ENCODE results near the gene PNMA6E.

The PNMA6E gene

GRCh38 chrX:153433161-153433680, 32.1 kb upstream of the PNMA6E start:
- no peaks in the 10 kb centered on the region for H3K9me3 ChIP-seq (replicated peaks; ENCODE audit: insufficient read depth, low read length)
- no peak overlapping the region for H3K27ac ChIP-seq (ENCODE audit: low read length)
- H3K9ac ChIP-seq (ENCODE audit: low read length): no peak overlapping the region
- TF ChIP-seq, protein P1, sequence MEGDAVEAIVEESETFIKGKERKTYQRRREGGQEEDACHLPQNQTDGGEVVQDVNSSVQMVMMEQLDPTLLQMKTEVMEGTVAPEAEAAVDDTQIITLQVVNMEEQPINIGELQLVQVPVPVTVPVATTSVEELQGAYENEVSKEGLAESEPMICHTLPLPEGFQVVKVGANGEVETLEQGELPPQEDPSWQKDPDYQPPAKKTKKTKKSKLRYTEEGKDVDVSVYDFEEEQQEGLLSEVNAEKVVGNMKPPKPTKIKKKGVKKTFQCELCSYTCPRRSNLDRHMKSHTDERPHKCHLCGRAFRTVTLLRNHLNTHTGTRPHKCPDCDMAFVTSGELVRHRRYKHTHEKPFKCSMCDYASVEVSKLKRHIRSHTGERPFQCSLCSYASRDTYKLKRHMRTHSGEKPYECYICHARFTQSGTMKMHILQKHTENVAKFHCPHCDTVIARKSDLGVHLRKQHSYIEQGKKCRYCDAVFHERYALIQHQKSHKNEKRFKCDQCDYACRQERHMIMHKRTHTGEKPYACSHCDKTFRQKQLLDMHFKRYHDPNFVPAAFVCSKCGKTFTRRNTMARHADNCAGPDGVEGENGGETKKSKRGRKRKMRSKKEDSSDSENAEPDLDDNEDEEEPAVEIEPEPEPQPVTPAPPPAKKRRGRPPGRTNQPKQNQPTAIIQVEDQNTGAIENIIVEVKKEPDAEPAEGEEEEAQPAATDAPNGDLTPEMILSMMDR (IDR thresholded peaks at IDR 0.05; ENCODE audit: low read length): no peak
- TF ChIP-seq EZH2 (optimal IDR thresholded peaks at IDR 0.05; ENCODE audit: low read depth, low read length): no peak
- TF ChIP-seq EZH2phosphoT487 (IDR thresholded peaks at IDR 0.05; ENCODE audit: low read length): no peak
- no peak overlapping the region for H3K4me3 ChIP-seq (ENCODE audit: low read length)
- no peaks in the 10 kb centered on the region for H3F3A ChIP-seq (ENCODE audit: insufficient read depth, low read length)
- no peaks in the 10 kb centered on the region for H4K20me1 ChIP-seq (ENCODE audit: insufficient read depth, low read length)
- H3K79me2 ChIP-seq (ENCODE audit: low read length): no peaks in the 10 kb centered on the region
- no peaks in the 10 kb centered on the region for H3K27me3 ChIP-seq (replicated peaks; ENCODE audit: insufficient read depth, low read length)
- no peak overlapping the region for H3K4me2 ChIP-seq (ENCODE audit: low read depth, low read length)
- no peak overlapping the region for H2AFZ ChIP-seq (ENCODE audit: low read length)
- no peaks in the 10 kb centered on the region for H3K9me2 ChIP-seq (replicated peaks; ENCODE audit: insufficient read depth, low read length)
- no peak for DNase-seq
- no peaks in the 10 kb centered on the region for H3K36me3 ChIP-seq (replicated peaks; ENCODE audit: insufficient read depth, low read length)
- H3K4me1 ChIP-seq (ENCODE audit: low read length): no peaks in the 10 kb centered on the region

- no peak for DNase-seq
- Histone ChIP-seq H3K27me3 (replicated peaks; ENCODE audit: insufficient read depth, low read length) (no peaks in the 10 kb centered on the region), H3K9ac (ENCODE audit: low read length) (no peak overlapping the region), H3K36me3 (replicated peaks; ENCODE audit: insufficient read depth, low read length) (no peaks in the 10 kb centered on the region), H3K79me2 (ENCODE audit: low read length) (no peaks in the 10 kb centered on the region), H4K20me1 (ENCODE audit: insufficient read depth, low read length) (no peaks in the 10 kb centered on the region), H3K27ac (ENCODE audit: low read length) (no peak overlapping the region), H3F3A (ENCODE audit: insufficient read depth, low read length) (no peaks in the 10 kb centered on the region), H2AFZ (ENCODE audit: low read length) (no peak overlapping the region), H3K4me1 (ENCODE audit: low read length) (no peaks in the 10 kb centered on the region), H3K4me2 (ENCODE audit: low read depth, low read length) (no peak overlapping the region), H3K9me3 (replicated peaks; ENCODE audit: insufficient read depth, low read length) (no peaks in the 10 kb centered on the region), H3K9me2 (replicated peaks; ENCODE audit: insufficient read depth, low read length) (no peaks in the 10 kb centered on the region), H3K4me3 (ENCODE audit: low read length) (no peak overlapping the region)
- TF ChIP-seq EZH2 (optimal IDR thresholded peaks at IDR 0.05; ENCODE audit: low read depth, low read length) (no peak), EZH2phosphoT487 (IDR thresholded peaks at IDR 0.05; ENCODE audit: low read length) (no peak)
- TF ChIP-seq, protein P1 (IDR thresholded peaks at IDR 0.05; ENCODE audit: low read length): no peak
These were observed 29.6 kb upstream of the PNMA6E start for GRCh38 chrX:153430796-153431195.

DNA sequence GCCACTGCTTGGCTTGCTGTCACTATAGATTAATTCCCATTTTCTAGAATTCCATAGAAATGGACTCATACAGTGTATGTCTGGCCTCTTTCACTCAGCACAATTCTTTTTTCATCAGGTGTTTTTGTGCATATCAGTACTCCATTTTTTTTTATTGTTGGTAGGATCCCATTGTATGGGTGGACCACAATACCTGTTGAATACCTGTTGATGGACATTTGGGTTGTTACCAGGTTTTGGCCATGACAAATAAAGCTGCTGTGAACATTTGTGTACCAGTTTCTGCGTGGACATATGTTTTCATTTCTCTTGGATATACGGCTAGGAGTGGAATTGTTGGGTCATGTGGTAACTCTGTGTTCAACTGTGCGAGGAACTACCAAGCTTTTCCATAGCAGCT, 25.1 kb upstream of the PNMA6E start:
- Histone ChIP-seq H2AFZ (ENCODE audit: low read length) (no peak overlapping the region), H3K9me3 (replicated peaks; ENCODE audit: insufficient read depth, low read length) (no peaks in the 10 kb centered on the region), H3K36me3 (replicated peaks; ENCODE audit: insufficient read depth, low read length) (no peaks in the 10 kb centered on the region), H3K79me2 (ENCODE audit: low read length) (no peaks in the 10 kb centered on the region), H3K4me3 (ENCODE audit: low read length) (no peak overlapping the region), H3K9ac (ENCODE audit: low read length) (no peak overlapping the region), H4K20me1 (ENCODE audit: insufficient read depth, low read length) (no peaks in the 10 kb centered on the region), H3F3A (ENCODE audit: insufficient read depth, low read length) (no peaks in the 10 kb centered on the region), H3K4me2 (ENCODE audit: low read depth, low read length) (no peak overlapping the region), H3K4me1 (ENCODE audit: low read length) (no peaks in the 10 kb centered on the region), H3K9me2 (replicated peaks; ENCODE audit: insufficient read depth, low read length) (no peaks in the 10 kb centered on the region), H3K27ac (ENCODE audit: low read length) (no peak overlapping the region), H3K27me3 (replicated peaks; ENCODE audit: insufficient read depth, low read length) (no peaks in the 10 kb centered on the region)
- no peak for DNase-seq
- TF ChIP-seq, protein P1 (IDR thresholded peaks at IDR 0.05; ENCODE audit: low read length): no peak
- TF ChIP-seq EZH2phosphoT487 (IDR thresholded peaks at IDR 0.05; ENCODE audit: low read length) (no peak), EZH2 (optimal IDR thresholded peaks at IDR 0.05; ENCODE audit: low read depth, low read length) (no peak)

Data from MM.1S (cell line).